Stimulated activated CD4-positive, alpha-beta T cell treated with anti-CD3 and anti-CD28 coated beads, Interleukin-1b, Interleukin-23, amount 100 ng/mL, for 1 hour (primary cell): ENCODE data around the gene RELL1.

ENCODE experiments used
- DNase-seq, 2 donors: peaks; one replicate each; pipeline ENCODE4 v3.0.0-alpha.2; 2020; ENCODE audit warnings: low read depth in 2 of 2

RELL1 gene

GRCh38 chr4:37635155-37635554 is 51.0 kb downstream of the RELL1 start:
- no peak for DNase-seq

- no peak for DNase-seq
These were observed 52.0 kb downstream of the RELL1 start for GRCh38 chr4:37634180-37634579.

GRCh38 chr4:37632836-37633235 is 53.3 kb downstream of the RELL1 start:
- no peak for DNase-seq

GRCh38 chr4:37631551-37631950 is 54.6 kb downstream of the RELL1 start:
- no peak for DNase-seq

- no peak for DNase-seq
These were observed 56.5 kb downstream of the RELL1 start for GRCh38 chr4:37629713-37630112.

GRCh38 chr4:37628977-37629609 is 57.1 kb downstream of the RELL1 start:
- no peak for DNase-seq

GRCh38 chr4:37627263-37627662 is 58.9 kb downstream of the RELL1 start:
- no peak for DNase-seq

- DNase-seq, result no peak
These were observed 60.7 kb downstream of the RELL1 start for GRCh38 chr4:37625499-37625898.

- DNase-seq, result no peak
These were observed 62.2 kb downstream of the RELL1 start for GRCh38 chr4:37623940-37624339.

- no peak for DNase-seq
These were observed 63.1 kb downstream of the RELL1 start for GRCh38 chr4:37623125-37623524.

- DNase-seq, result no peak
These were observed 66.0 kb downstream of the RELL1 start for GRCh38 chr4:37620176-37620575.

- no peak for DNase-seq
These were observed 70.5 kb downstream of the RELL1 start for GRCh38 chr4:37615720-37616063.

GRCh38 chr4:37615059-37615719 is 71.0 kb downstream of the RELL1 start:
- no peak for DNase-seq

- DNase-seq, result no peak
These were observed 73.4 kb downstream of the RELL1 start for GRCh38 chr4:37612811-37613210.

- no peak for DNase-seq
These were observed 76.5 kb downstream of the RELL1 start for GRCh38 chr4:37609626-37610025.

- DNase-seq, result no peak
These were observed 79.2 kb downstream of the RELL1 start for GRCh38 chr4:37607018-37607417.

GRCh38 chr4:37605843-37606565 is 80.2 kb downstream of the RELL1 start:
- DNase-seq, result no peak

GRCh38 chr4:37604461-37604860 is 81.7 kb downstream of the RELL1 start:
- no peak for DNase-seq

- DNase-seq, result no peak
These were observed 82.5 kb downstream of the RELL1 start for GRCh38 chr4:37603711-37604110.

- DNase-seq, result peak; percentile 36 to 61
These were observed 83.1 kb downstream of the RELL1 start for GRCh38 chr4:37603070-37603468.

- no peak for DNase-seq
These were observed 83.6 kb downstream of the RELL1 start for GRCh38 chr4:37602454-37603069.

GRCh38 chr4:37601531-37601930 is 84.6 kb downstream of the RELL1 start:
- no peak for DNase-seq
